Erythroblast (primary cell): ENCODE results near the gene CRP.

Experiments
- DNase-seq, 2 experiments: peaks; one replicate each; lab custom pipeline; 2025; lab: John Stamatoyannopoulos, UW
- GATA1 ChIP-seq: IDR thresholded peaks from 2 replicates; pipeline ENCODE4 v1.6.1; 2011; ENCODE audit warnings: low read depth, mild to moderate bottlenecking, control low read depth, low read length, moderate library complexity
- POLR2A ChIP-seq: IDR thresholded peaks from 2 replicates; pipeline ENCODE4 v1.6.1; 2011; ENCODE audit warnings: mild to moderate bottlenecking, low read length

Gene CRP

GRCh38 chr1:159669338-159669737 lies 45.1 kb downstream of the CRP start:
- TF ChIP-seq POLR2A (no peak), GATA1 (no peak)
- DNase-seq = no peak

GRCh38 chr1:159668739-159669138 lies 45.6 kb downstream of the CRP start:
- DNase-seq = no peak
- TF ChIP-seq GATA1 = no peak
- TF ChIP-seq POLR2A = no peak

- TF ChIP-seq POLR2A (no peak), GATA1 (no peak)
Measured at GRCh38 chr1:159664247-159664646, 50.1 kb downstream of the CRP start.

GRCh38 chr1:159663552-159663951 lies 50.8 kb downstream of the CRP start:
- TF ChIP-seq GATA1 (no peak), POLR2A (no peak)

More at GRCh38 chr1:159664247-159664646, 50.1 kb downstream of the CRP start:
- no peak for DNase-seq

More at GRCh38 chr1:159663552-159663951, 50.8 kb downstream of the CRP start:
- no peak for DNase-seq
